Keratinocyte (primary cell): ENCODE measurements around the gene NPTXR. TPM values are rescaled to one million over a fixed set of nuclear protein-coding genes. Genes with fewer than 3 reads are reported as not detected.

Experiments used
- DNase-seq: peaks from one replicate; pipeline ENCODE4 v3.0.0-alpha.2; 2011; ENCODE audit warnings: low read depth, missing footprints, low spot score
- FAIRE-seq: peaks from 2 replicates; lab custom pipeline; 2011; peaks lifted over from hg19 to GRCh38; lab: Jason Lieb, UNC
- H2AFZ ChIP-seq: 2 replicates; pipeline ENCODE4 v1.6.0; 2012; ENCODE audit warnings: low read length, control low read depth, inconsistent platforms; ENCODE audit not compliant: control insufficient read depth
- H3K27ac ChIP-seq: 2 replicates; pipeline ENCODE4 v1.5.1; 2011; ENCODE audit warnings: low read length; ENCODE audit not compliant: control insufficient read depth, insufficient read depth
- H3K27me3 ChIP-seq: 3 replicates; pipeline ENCODE4 v1.6.0; 2011; ENCODE audit warnings: low read length; ENCODE audit not compliant: control insufficient read depth, insufficient read depth; ENCODE audit errors: extremely low read depth
- H3K36me3 ChIP-seq, 2 experiments: 2 replicates in 1 of 2; 3 replicates in 1 of 2; pipeline ENCODE4 v1.5.1; 2011; ENCODE audit warnings: low read length in 2 of 2, mild to moderate bottlenecking in 1 of 2; ENCODE audit not compliant: control insufficient read depth in 2 of 2, insufficient read depth in 2 of 2; ENCODE audit errors: extremely low read depth in 1 of 2
- H3K4me1 ChIP-seq: 3 replicates; pipeline ENCODE4 v1.5.1; 2011; ENCODE audit warnings: low read length; ENCODE audit not compliant: control insufficient read depth, insufficient read depth; ENCODE audit errors: extremely low read depth
- H3K4me2 ChIP-seq: 3 replicates; pipeline ENCODE4 v1.6.0; 2011; ENCODE audit warnings: low read depth, low read length; ENCODE audit not compliant: control insufficient read depth, insufficient read depth; ENCODE audit errors: extremely low read depth
- H3K4me3 ChIP-seq, 3 experiments: fragments of 200-600 bp in 1 of 3; sonication (generic) in 1 of 3; 2 replicates in 2 of 3; 3 replicates in 1 of 3; pipeline ENCODE4 v1.5.1; 2011 to 2016; ENCODE audit warnings: low read length in 3 of 3, mild to moderate bottlenecking in 3 of 3, control low read depth in 2 of 3, inconsistent platforms in 1 of 3, low read depth in 1 of 3, mixed read lengths in 1 of 3, mixed run types in 1 of 3, moderate library complexity in 1 of 3; ENCODE audit not compliant: control insufficient read depth in 2 of 3, insufficient read depth in 2 of 3; ENCODE audit errors: extremely low read depth in 1 of 3
- H3K79me2 ChIP-seq: 2 replicates; pipeline ENCODE4 v1.6.0; 2012; ENCODE audit warnings: low read length; ENCODE audit not compliant: control insufficient read depth, insufficient read depth
- H3K9ac ChIP-seq: 3 replicates; pipeline ENCODE4 v1.6.0; 2011; ENCODE audit warnings: low read length; ENCODE audit not compliant: control insufficient read depth, insufficient read depth; ENCODE audit errors: extremely low read depth
- H3K9me1 ChIP-seq: 3 replicates; pipeline ENCODE4 v1.6.0; 2011; ENCODE audit warnings: low read length; ENCODE audit not compliant: control insufficient read depth, insufficient read depth; ENCODE audit errors: extremely low read depth
- H3K9me3 ChIP-seq: 2 replicates; pipeline ENCODE4 v1.5.1; 2012; ENCODE audit warnings: low read depth, low read length; ENCODE audit not compliant: control insufficient read depth
- H4K20me1 ChIP-seq: 3 replicates; pipeline ENCODE4 v1.6.0; 2011; ENCODE audit warnings: low read length; ENCODE audit not compliant: control insufficient read depth, insufficient read depth; ENCODE audit errors: extremely low read depth
- EZH2 ChIP-seq: IDR thresholded peaks from one replicate; pipeline ENCODE4 v1.6.1; 2012; ENCODE audit warnings: inconsistent platforms, mild to moderate bottlenecking, low read length, moderate library complexity
- dilution Hi-C: fragments of 300-500 bp; cut with MboI; formaldehyde crosslinking; loops from one replicate; pipeline ENCODE4 v1.7.0; 2020; ENCODE audit warnings: low sequenced_read_pairs; ENCODE audit not compliant: extremely low pct_ligation_motif_present
- polyA plus RNA-seq, 5 experiments: library from polyadenylated mRNA; depleted of rRNA in 3 of 5; stranded (reverse) in 3 of 5; stranded (forward) in 1 of 5; unstranded in 1 of 5; fragments of >200 nt; gene quantifications; 1 replicate in 1 of 5; 2 replicates in 3 of 5; 3 replicates in 1 of 5; pipeline versions ENCODE4 v1.2.1 to v1.2.3, GENCODE V29; 2011 to 2012; ENCODE audit warnings: missing spikeins in 2 of 5, low read depth in 1 of 5, low replicate concordance in 1 of 5
- TF ChIP-seq, protein P1 (sequence below), 3 experiments: IDR thresholded peaks in 1 of 3; conservative IDR thresholded peaks in 1 of 3; optimal IDR thresholded peaks in 1 of 3; 2 replicates in 2 of 3; 3 replicates in 1 of 3; pipeline versions ENCODE3 to v1.5.1; 2011; ENCODE audit warnings: low read length in 3 of 3, mild to moderate bottlenecking in 3 of 3, moderate library complexity in 2 of 3, control low read depth in 1 of 3, inconsistent platforms in 1 of 3; ENCODE audit not compliant: insufficient read depth in 2 of 3; ENCODE audit errors: extremely low read depth in 1 of 3

NPTXR gene
- polyA plus RNA-seq, 1 donor (not counting 4 experiments of a cell fraction or from before 2014, with no cell fraction given): 0.03 TPM

DNA sequence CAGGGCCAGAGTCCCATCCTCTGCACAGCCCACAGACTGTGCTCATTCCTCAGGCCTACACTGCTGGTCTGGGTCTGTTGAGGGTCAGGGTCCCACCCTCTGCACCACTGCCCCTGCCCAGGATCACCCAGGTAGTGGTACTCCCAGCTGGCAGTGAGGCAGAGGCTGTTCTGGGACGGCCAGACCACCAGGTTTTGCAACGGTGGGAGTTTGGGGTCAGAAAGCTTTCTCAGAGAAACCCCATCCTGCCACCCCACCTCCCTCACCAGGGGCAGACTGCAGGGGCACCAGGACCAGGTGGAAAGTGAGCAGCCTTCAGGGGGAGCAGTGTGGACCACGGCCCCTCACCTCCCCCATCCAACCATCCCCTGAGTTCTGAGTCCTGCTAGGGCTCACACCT is 10.8 kb downstream of the NPTXR start:
- dilution Hi-C loops: no loop called here
- no peaks in the 10 kb centered on the region for H3K4me1 ChIP-seq
- H3K9ac ChIP-seq: no peak overlapping the region
- no peaks in the 10 kb centered on the region for H3K9me3 ChIP-seq
- no peak overlapping the region for H3K4me3 ChIP-seq
- H3K9me1 ChIP-seq: no peaks in the 10 kb centered on the region
- FAIRE-seq (no peak), DNase-seq (no peak)
- peaks cover 7% of the 10 kb centered on the region for H3K27me3 ChIP-seq
- no peaks in the 10 kb centered on the region for H4K20me1 ChIP-seq
- no peaks in the 10 kb centered on the region for H3K79me2 ChIP-seq
- no peak overlapping the region for H2AFZ ChIP-seq
- no peak overlapping the region for H3K27ac ChIP-seq
- H3K36me3 ChIP-seq: no peaks in the 10 kb centered on the region
- TF ChIP-seq, protein P1, sequence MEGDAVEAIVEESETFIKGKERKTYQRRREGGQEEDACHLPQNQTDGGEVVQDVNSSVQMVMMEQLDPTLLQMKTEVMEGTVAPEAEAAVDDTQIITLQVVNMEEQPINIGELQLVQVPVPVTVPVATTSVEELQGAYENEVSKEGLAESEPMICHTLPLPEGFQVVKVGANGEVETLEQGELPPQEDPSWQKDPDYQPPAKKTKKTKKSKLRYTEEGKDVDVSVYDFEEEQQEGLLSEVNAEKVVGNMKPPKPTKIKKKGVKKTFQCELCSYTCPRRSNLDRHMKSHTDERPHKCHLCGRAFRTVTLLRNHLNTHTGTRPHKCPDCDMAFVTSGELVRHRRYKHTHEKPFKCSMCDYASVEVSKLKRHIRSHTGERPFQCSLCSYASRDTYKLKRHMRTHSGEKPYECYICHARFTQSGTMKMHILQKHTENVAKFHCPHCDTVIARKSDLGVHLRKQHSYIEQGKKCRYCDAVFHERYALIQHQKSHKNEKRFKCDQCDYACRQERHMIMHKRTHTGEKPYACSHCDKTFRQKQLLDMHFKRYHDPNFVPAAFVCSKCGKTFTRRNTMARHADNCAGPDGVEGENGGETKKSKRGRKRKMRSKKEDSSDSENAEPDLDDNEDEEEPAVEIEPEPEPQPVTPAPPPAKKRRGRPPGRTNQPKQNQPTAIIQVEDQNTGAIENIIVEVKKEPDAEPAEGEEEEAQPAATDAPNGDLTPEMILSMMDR (optimal IDR thresholded peaks at IDR 0.05 in 1 of 3, IDR thresholded peaks at IDR 0.05 in 1 of 3, conservative IDR thresholded peaks at IDR 0.05 in 1 of 3; ENCODE audit: extremely low read depth in 1 of 3, insufficient read depth in 2 of 3, low read length in 3 of 3): no peak
- no peak for TF ChIP-seq EZH2
- no peak overlapping the region for H3K4me2 ChIP-seq

DNA sequence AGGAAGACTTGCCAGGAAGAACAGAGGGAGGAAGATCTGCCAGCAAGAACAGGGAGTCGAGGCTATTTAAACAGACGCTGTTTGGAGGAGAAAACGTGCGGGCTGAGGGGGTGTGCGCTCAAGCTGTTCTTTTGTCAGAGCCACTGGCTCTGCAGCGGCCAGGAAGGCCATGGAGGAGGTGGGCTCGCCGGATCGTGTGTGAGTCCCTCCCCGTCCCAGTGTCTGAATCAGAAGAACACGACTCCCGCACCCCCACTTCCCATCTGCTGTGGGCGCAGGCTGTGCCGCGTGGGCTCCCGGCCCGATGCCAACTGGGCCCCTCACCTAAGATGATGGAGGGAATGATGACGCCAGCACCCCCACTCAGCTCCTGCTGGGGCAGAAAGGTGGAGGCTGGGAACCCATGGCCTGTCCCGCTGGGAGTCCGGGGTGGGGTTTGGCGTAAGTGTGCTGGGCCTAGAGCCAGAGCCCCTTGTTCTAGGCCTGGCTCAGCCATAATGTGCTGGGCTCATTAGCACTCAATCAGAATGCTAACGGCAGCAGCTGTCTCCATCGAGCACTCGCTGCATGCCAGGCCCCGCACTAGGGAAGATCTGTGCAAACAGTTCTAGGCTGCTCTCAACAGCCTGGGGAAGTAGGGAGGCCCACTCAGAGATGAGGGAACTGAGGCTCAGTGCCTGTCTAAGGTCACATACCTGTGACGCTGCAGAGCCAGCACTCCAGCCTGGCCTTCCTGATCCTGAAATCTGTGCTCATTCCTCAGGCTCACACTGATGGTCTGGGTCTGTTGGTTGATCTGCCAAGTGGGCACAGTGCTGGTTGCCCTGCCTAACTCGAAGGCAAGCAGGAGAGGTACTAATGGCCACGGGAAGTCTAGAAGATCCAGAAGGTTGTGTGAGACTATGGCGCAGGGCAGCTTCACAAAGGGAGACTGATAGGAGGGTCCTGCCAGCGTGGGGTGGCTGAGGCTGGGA is 11.5 kb downstream of the NPTXR start:
- H3K79me2 ChIP-seq: no peaks in the 10 kb centered on the region
- FAIRE-seq: no peak
- dilution Hi-C loops: no loop called here
- no peaks in the 10 kb centered on the region for H3K9me1 ChIP-seq
- H3K36me3 ChIP-seq: no peaks in the 10 kb centered on the region
- DNase-seq: no peak
- no peak overlapping the region for H2AFZ ChIP-seq
- H3K9me3 ChIP-seq: no peaks in the 10 kb centered on the region
- no peak overlapping the region for H3K27ac ChIP-seq
- peaks cover 7% of the 10 kb centered on the region for H3K27me3 ChIP-seq
- no peak overlapping the region for H3K4me3 ChIP-seq
- H4K20me1 ChIP-seq: no peaks in the 10 kb centered on the region
- no peak overlapping the region for H3K9ac ChIP-seq
- no peaks in the 10 kb centered on the region for H3K4me1 ChIP-seq
- TF ChIP-seq EZH2: no peak
- TF ChIP-seq, protein P1 (optimal IDR thresholded peaks at IDR 0.05 in 1 of 3, IDR thresholded peaks at IDR 0.05 in 1 of 3, conservative IDR thresholded peaks at IDR 0.05 in 1 of 3; ENCODE audit: extremely low read depth in 1 of 3, insufficient read depth in 2 of 3, low read length in 3 of 3): no peak
- H3K4me2 ChIP-seq: no peak overlapping the region
